ENCODE data around the gene SLC6A5. TPM values are rescaled to one million over a fixed set of nuclear protein-coding genes. Genes with fewer than 3 reads are reported as not detected.

Gene SLC6A5
- total RNA-seq, 1 donor from 2014 or later, result not detected

GRCh38 chr11:20611445-20611844 is 12.0 kb downstream of the SLC6A5 start:
- no peak overlapping the region for H3K4me3 ChIP-seq (ENCODE audit: low read depth, low read length)
- TF ChIP-seq CTCF (conservative IDR thresholded peaks at IDR 0.05; ENCODE audit: low read depth, low read length), result no peak
- no peak for DNase-seq (ENCODE audit: low read depth)

- H3K4me3 ChIP-seq (ENCODE audit: low read depth, low read length), result no peak overlapping the region
- DNase-seq (ENCODE audit: low read depth), result no peak
- TF ChIP-seq CTCF (conservative IDR thresholded peaks at IDR 0.05; ENCODE audit: low read depth, low read length), result no peak
Observed at GRCh38 chr11:20611892-20612291, 12.5 kb downstream of the SLC6A5 start.

GRCh38 chr11:20612416-20612815 is 13.0 kb downstream of the SLC6A5 start:
- H3K4me3 ChIP-seq (ENCODE audit: low read depth, low read length), result no peak overlapping the region
- TF ChIP-seq CTCF (conservative IDR thresholded peaks at IDR 0.05; ENCODE audit: low read depth, low read length), result no peak
- no peak for DNase-seq (ENCODE audit: low read depth)

GRCh38 chr11:20616920-20617319 is 17.5 kb downstream of the SLC6A5 start:
- no peak for DNase-seq (ENCODE audit: low read depth)
- TF ChIP-seq CTCF (conservative IDR thresholded peaks at IDR 0.05; ENCODE audit: low read depth, low read length), result no peak

GRCh38 chr11:20617346-20618005 is 18.1 kb downstream of the SLC6A5 start:
- TF ChIP-seq CTCF (conservative IDR thresholded peaks at IDR 0.05; ENCODE audit: low read depth, low read length), result no peak
- no peak for DNase-seq (ENCODE audit: low read depth)
- no peak overlapping the region for H3K4me3 ChIP-seq (ENCODE audit: low read depth, low read length)

More at GRCh38 chr11:20616920-20617319, 17.5 kb downstream of the SLC6A5 start:
- no peak overlapping the region for H3K4me3 ChIP-seq (ENCODE audit: low read depth, low read length)

GRCh38 chr11:20618083-20618482 is 18.7 kb downstream of the SLC6A5 start:
- no peak for TF ChIP-seq CTCF (conservative IDR thresholded peaks at IDR 0.05; ENCODE audit: low read depth, low read length)
- DNase-seq (ENCODE audit: low read depth), result no peak
- no peak overlapping the region for H3K4me3 ChIP-seq (ENCODE audit: low read depth, low read length)

- no peak for DNase-seq (ENCODE audit: low read depth)
- H3K4me3 ChIP-seq (ENCODE audit: low read depth, low read length), result no peak overlapping the region
- no peak for TF ChIP-seq CTCF (conservative IDR thresholded peaks at IDR 0.05; ENCODE audit: low read depth, low read length)
Observed at GRCh38 chr11:20620988-20621387, 21.6 kb downstream of the SLC6A5 start.

Data from epithelial cell of proximal tubule (primary cell).